Liver (tissue), 9 donors: Measurements from ENCODE around the gene SDK2. TPM values are rescaled to one million over a fixed set of nuclear protein-coding genes. Genes with fewer than 3 reads are reported as not detected.

Experiments
- DNase-seq: peaks from one replicate; pipeline ENCODE4 v3.0.0-alpha.2; 2017; ENCODE audit warnings: low spot score
- H3K27ac ChIP-seq, 2 donors: one replicate each; pipeline ENCODE4 v1.7.0; 2013; ENCODE audit warnings: inconsistent platforms in 2 of 2, low read length in 2 of 2, control low read depth in 1 of 2, low read depth in 1 of 2, mild to moderate bottlenecking in 1 of 2
- H3K27me3 ChIP-seq, 4 donors: one replicate each; pipeline versions ENCODE4 v1.6.1 to v1.7.0; 2013; ENCODE audit warnings: low read length in 3 of 4, inconsistent platforms in 1 of 4, mild to moderate bottlenecking in 1 of 4, moderate library complexity in 1 of 4; ENCODE audit not compliant: control insufficient read depth in 4 of 4, insufficient read depth in 4 of 4
- H3K36me3 ChIP-seq, 4 donors: one replicate each; pipeline versions ENCODE4 v1.6.1 to v1.7.0; 2013; ENCODE audit warnings: low read length in 3 of 4, mild to moderate bottlenecking in 3 of 4, low read depth in 1 of 4, moderate library complexity in 1 of 4; ENCODE audit not compliant: control insufficient read depth in 4 of 4, insufficient read depth in 3 of 4
- H3K4me1 ChIP-seq, 4 donors: one replicate each; pipeline versions ENCODE4 v1.6.1 to v1.7.0; 2013; ENCODE audit warnings: low read length in 3 of 4, mild to moderate bottlenecking in 3 of 4, moderate library complexity in 1 of 4; ENCODE audit not compliant: control insufficient read depth in 4 of 4, insufficient read depth in 4 of 4
- H3K4me3 ChIP-seq, 3 donors: one replicate each; pipeline versions ENCODE4 v1.6.1 to v1.7.0; 2013; ENCODE audit warnings: low read length in 3 of 3, control low read depth in 1 of 3, low read depth in 1 of 3, mild to moderate bottlenecking in 1 of 3
- H3K9ac ChIP-seq, 2 donors: one replicate each; pipeline ENCODE4 v1.7.0; 2013; ENCODE audit warnings: low read length in 2 of 2, mild to moderate bottlenecking in 2 of 2, moderate library complexity in 2 of 2, control low read depth in 1 of 2, low read depth in 1 of 2
- H3K9me3 ChIP-seq, 4 donors: one replicate each; pipeline versions ENCODE4 v1.6.1 to v1.7.0; 2013; ENCODE audit warnings: low read length in 3 of 4; ENCODE audit not compliant: control insufficient read depth in 4 of 4
- FOXA1 ChIP-seq: IDR thresholded peaks from 2 replicates; pipeline ENCODE4 v1.6.1; 2016; ENCODE audit warnings: antibody characterized with exemption
- FOXA2 ChIP-seq: IDR thresholded peaks from 2 replicates; pipeline ENCODE4 v1.6.1; 2016; ENCODE audit warnings: antibody characterized with exemption
- GABPA ChIP-seq, 2 donors: IDR thresholded peaks in 1 of 2; conservative IDR thresholded peaks in 1 of 2; 2 replicates each; pipeline ENCODE4 v1.6.1; 2016; ENCODE audit warnings: antibody characterized with exemption in 2 of 2, mild to moderate bottlenecking in 1 of 2, moderate library complexity in 1 of 2
- HNF4A ChIP-seq, 2 donors: conservative IDR thresholded peaks; 2 replicates each; pipeline ENCODE4 v1.6.1; 2016; ENCODE audit warnings: antibody characterized with exemption in 2 of 2, mild to moderate bottlenecking in 2 of 2
- NR2F2 ChIP-seq: IDR thresholded peaks from 2 replicates; pipeline ENCODE4 v1.6.1; 2016; ENCODE audit warnings: antibody characterized with exemption
- RAD21 ChIP-seq, 2 donors: IDR thresholded peaks; 2 replicates each; pipeline ENCODE4 v1.6.1; 2016; ENCODE audit warnings: antibody characterized with exemption in 2 of 2, mild to moderate bottlenecking in 2 of 2
- RXRA ChIP-seq, 2 donors: IDR thresholded peaks; 2 replicates each; pipeline ENCODE4 v1.6.1; 2017 to 2018; ENCODE audit warnings: antibody characterized with exemption in 2 of 2, mild to moderate bottlenecking in 1 of 2
- SP1 ChIP-seq: IDR thresholded peaks from 2 replicates; pipeline ENCODE4 v1.6.1; 2018; ENCODE audit warnings: antibody characterized with exemption, mild to moderate bottlenecking
- TAF1 ChIP-seq: conservative IDR thresholded peaks from 2 replicates; pipeline ENCODE4 v1.6.1; 2016; ENCODE audit warnings: antibody characterized with exemption, mild to moderate bottlenecking
- ZBTB33 ChIP-seq: IDR thresholded peaks from 2 replicates; pipeline ENCODE4 v1.6.1; 2016; ENCODE audit warnings: antibody characterized with exemption
- WGBS: extraction: QIAGEN DNeasy Blood & Tissue Kit; methylation state at CpG from one replicate; pipeline ENCODE4 v1.1.7; 2013; 5-methylcytosine and 5-hydroxymethylcytosine counted together
- polyA plus RNA-seq, 2 donors: library from polyadenylated mRNA; stranded (reverse) in 1 of 2; unstranded in 1 of 2; fragments of 200-250 nt in 1 of 2; fragments of >200 nt in 1 of 2; fragmentation: Nextera tagmentation in 1 of 2; extraction: Ambion mirVana in 1 of 2; gene quantifications; one replicate each; pipeline versions ENCODE4 v1.2.1 to v1.2.3, GENCODE V29; 2013 to 2015
- total RNA-seq, 2 donors: library from RNA; depleted of rRNA; stranded (reverse); fragments of >200 nt; gene quantifications; one replicate each; pipeline ENCODE4 v1.2.3, GENCODE V29; 2014
- TF ChIP-seq, protein P1 (sequence below): IDR thresholded peaks from 2 replicates; pipeline ENCODE4 v1.6.1; 2016; ENCODE audit warnings: antibody characterized with exemption
- TF ChIP-seq, protein P2 (sequence below): IDR thresholded peaks from 2 replicates; pipeline ENCODE4 v1.6.1; 2016; ENCODE audit warnings: antibody characterized with exemption, mild to moderate bottlenecking
- donor health status: healthy.
- donor health status: healthy.
- donor health status: healthy.
- donor health status: healthy.
- donor health status: healthy.

SDK2 gene
- total and polyA plus RNA-seq, 4 donors = 0.05 to 0.42 (median 0.10) TPM

GRCh38 chr17:73621685-73622084, 22.6 kb downstream of the SDK2 start:
- H3K9ac ChIP-seq = no peak overlapping the region
- H3K9me3 ChIP-seq = peaks cover 0 to 8% (median 1%) of the 10 kb centered on the region in 4 donors
- no peak for DNase-seq
- no peak overlapping the region for H3K4me3 ChIP-seq
- TF ChIP-seq ZBTB33 = no peak
- TF ChIP-seq HNF4A (conservative IDR thresholded peaks at IDR 0.05) = no peak
- no peak for TF ChIP-seq NR2F2
- TF ChIP-seq RXRA (IDR thresholded peaks at IDR 0.05) = no peak
- no peak overlapping the region for H3K27ac ChIP-seq
- H3K27me3 ChIP-seq = peaks cover 0 to 2% (median 0%) of the 10 kb centered on the region in 4 donors
- no peaks in the 10 kb centered on the region for H3K36me3 ChIP-seq
- WGBS = 72% methylated on average over 2 of the region's 2 CpGs
- H3K4me1 ChIP-seq = no peaks in the 10 kb centered on the region

- H3K9me3 ChIP-seq = peaks cover 0 to 8% (median 1%) of the 10 kb centered on the region in 4 donors
- no peak overlapping the region for H3K4me3 ChIP-seq
- no peak overlapping the region for H3K27ac ChIP-seq
- no peak overlapping the region for H3K9ac ChIP-seq
- TF ChIP-seq TAF1 (no peak), ZBTB33 (no peak), GABPA (IDR thresholded peaks at IDR 0.05 in 1 of 2, conservative IDR thresholded peaks at IDR 0.05 in 1 of 2) (no peak), RXRA (IDR thresholded peaks at IDR 0.05) (no peak), RAD21 (IDR thresholded peaks at IDR 0.05) (no peak)
- TF ChIP-seq, protein P1, sequence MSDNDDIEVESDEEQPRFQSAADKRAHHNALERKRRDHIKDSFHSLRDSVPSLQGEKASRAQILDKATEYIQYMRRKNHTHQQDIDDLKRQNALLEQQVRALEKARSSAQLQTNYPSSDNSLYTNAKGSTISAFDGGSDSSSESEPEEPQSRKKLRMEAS = no peak
- TF ChIP-seq, protein P2, sequence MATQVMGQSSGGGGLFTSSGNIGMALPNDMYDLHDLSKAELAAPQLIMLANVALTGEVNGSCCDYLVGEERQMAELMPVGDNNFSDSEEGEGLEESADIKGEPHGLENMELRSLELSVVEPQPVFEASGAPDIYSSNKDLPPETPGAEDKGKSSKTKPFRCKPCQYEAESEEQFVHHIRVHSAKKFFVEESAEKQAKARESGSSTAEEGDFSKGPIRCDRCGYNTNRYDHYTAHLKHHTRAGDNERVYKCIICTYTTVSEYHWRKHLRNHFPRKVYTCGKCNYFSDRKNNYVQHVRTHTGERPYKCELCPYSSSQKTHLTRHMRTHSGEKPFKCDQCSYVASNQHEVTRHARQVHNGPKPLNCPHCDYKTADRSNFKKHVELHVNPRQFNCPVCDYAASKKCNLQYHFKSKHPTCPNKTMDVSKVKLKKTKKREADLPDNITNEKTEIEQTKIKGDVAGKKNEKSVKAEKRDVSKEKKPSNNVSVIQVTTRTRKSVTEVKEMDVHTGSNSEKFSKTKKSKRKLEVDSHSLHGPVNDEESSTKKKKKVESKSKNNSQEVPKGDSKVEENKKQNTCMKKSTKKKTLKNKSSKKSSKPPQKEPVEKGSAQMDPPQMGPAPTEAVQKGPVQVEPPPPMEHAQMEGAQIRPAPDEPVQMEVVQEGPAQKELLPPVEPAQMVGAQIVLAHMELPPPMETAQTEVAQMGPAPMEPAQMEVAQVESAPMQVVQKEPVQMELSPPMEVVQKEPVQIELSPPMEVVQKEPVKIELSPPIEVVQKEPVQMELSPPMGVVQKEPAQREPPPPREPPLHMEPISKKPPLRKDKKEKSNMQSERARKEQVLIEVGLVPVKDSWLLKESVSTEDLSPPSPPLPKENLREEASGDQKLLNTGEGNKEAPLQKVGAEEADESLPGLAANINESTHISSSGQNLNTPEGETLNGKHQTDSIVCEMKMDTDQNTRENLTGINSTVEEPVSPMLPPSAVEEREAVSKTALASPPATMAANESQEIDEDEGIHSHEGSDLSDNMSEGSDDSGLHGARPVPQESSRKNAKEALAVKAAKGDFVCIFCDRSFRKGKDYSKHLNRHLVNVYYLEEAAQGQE = no peak
- no peaks in the 10 kb centered on the region for H3K4me1 ChIP-seq
- 76% methylated on average over 3 of the region's 3 CpGs for WGBS
- DNase-seq = no peak
- peaks cover 0 to 2% (median 0%) of the 10 kb centered on the region in 4 donors for H3K27me3 ChIP-seq
- no peaks in the 10 kb centered on the region for H3K36me3 ChIP-seq
Measured at GRCh38 chr17:73620414-73620813, 23.8 kb downstream of the SDK2 start.

DNA sequence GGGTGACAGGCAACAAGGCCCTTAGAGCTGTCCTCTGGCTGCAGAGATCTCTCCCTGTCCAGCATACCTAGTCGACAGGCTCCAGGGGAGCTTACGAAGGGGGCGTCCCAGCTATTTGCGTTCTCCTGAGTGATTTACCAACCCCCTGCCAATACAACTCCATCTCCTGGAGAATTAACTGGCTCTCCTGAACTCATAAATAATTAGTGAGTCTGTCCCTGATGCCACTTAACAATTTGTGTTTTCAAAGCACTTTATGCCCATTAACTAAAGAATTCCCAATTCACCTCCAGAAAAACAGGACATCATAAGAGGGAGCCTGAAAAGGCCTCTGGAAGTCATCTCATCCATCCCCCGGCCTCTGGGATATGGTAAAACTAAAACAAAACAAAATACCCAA, 26.7 kb downstream of the SDK2 start:
- WGBS = 84% methylated on average over 5 of the region's 5 CpGs
- H3K9me3 ChIP-seq = peaks cover 0 to 8% (median under 1%) of the 10 kb centered on the region in 4 donors
- H3K27me3 ChIP-seq = peaks cover 0 to 2% (median under 1%) of the 10 kb centered on the region in 4 donors
- no peak overlapping the region for H3K4me3 ChIP-seq
- H3K36me3 ChIP-seq = no peaks in the 10 kb centered on the region
- H3K4me1 ChIP-seq = no peaks in the 10 kb centered on the region
- no peak for DNase-seq
- H3K9ac ChIP-seq = no peak overlapping the region
- no peak overlapping the region for H3K27ac ChIP-seq
- TF ChIP-seq, protein P1 = no peak
- TF ChIP-seq ZBTB33 (no peak), FOXA1 (no peak), FOXA2 (no peak), TAF1 (no peak), SP1 (no peak), HNF4A (conservative IDR thresholded peaks at IDR 0.05) (no peak)
- TF ChIP-seq, protein P2 = no peak
